HFFc6 (cell line): ENCODE measurements around the gene GATAD2A. TPM values are rescaled to one million over a fixed set of nuclear protein-coding genes. Genes with fewer than 3 reads are reported as not detected.

ENCODE experiments used
- DNase-seq: peaks from one replicate; pipeline ENCODE4 v3.0.0-alpha.2; 2018
- H3K27ac Mint-ChIP-seq: 2 replicates; pipeline ENCODE4 v1.8.0; 2020; ENCODE audit warnings: mild to moderate bottlenecking, mixed read lengths
- H3K27me3 Mint-ChIP-seq: 2 replicates; pipeline ENCODE4 v1.8.0; 2021; ENCODE audit warnings: mild to moderate bottlenecking, moderate library complexity, mixed read lengths; ENCODE audit not compliant: insufficient read depth
- H3K36me3 Mint-ChIP-seq: 2 replicates; pipeline ENCODE4 v1.8.0; 2021; ENCODE audit warnings: low read depth, mixed read lengths
- H3K4me1 Mint-ChIP-seq: 2 replicates; pipeline ENCODE4 v1.8.0; 2020; ENCODE audit warnings: low read depth, mixed read lengths
- H3K4me3 Mint-ChIP-seq: 2 replicates; pipeline ENCODE4 v1.8.0; 2020; ENCODE audit warnings: mild to moderate bottlenecking, moderate library complexity, mixed read lengths
- H3K9me3 Mint-ChIP-seq: 2 replicates; pipeline ENCODE4 v1.8.0; 2020; ENCODE audit warnings: mild to moderate bottlenecking, mixed read lengths
- CTCF ChIP-seq: fragments of 200-600 bp; sonication (generic); IDR thresholded peaks from 2 replicates; pipeline ENCODE4 v1.5.0; 2021; ENCODE audit warnings: antibody characterized with exemption, mild to moderate bottlenecking
- total RNA-seq, 6 experiments: library from RNA; stranded (reverse); fragmentation: NEBNext Ultra II Directional; extraction: Animal tissue kit (Norgen Biotek cat#: 25700); gene quantifications; 2 replicates in 1 of 6; 3 replicates in 5 of 6; pipeline ENCODE4 v1.2.3, GENCODE V29; 2021

Gene GATAD2A
- total RNA-seq, 6 experiments from 2014 or later: 107 to 123 (median 112) TPM

- H3K4me1 Mint-ChIP-seq: no peaks in the 10 kb centered on the region
- peaks cover 4% of the 10 kb centered on the region; the same call in 1 of the 2 replicates for H3K27me3 Mint-ChIP-seq
- peak within 1 kb of the TSS; percentile 89 for H3K27ac Mint-ChIP-seq
- peak within 1 kb of the TSS; percentile 95 for H3K4me3 Mint-ChIP-seq
- peaks cover 11% of the 10 kb centered on the region for H3K36me3 Mint-ChIP-seq
- peak; percentile 50; the same call in 1 of the 2 replicates for TF ChIP-seq CTCF
- peak; percentile 87 for DNase-seq
- no peaks in the 10 kb centered on the region for H3K9me3 Mint-ChIP-seq
Measured at GRCh38 chr19:19515642-19516519, 110.4 kb downstream of the GATAD2A start, which contains the start of gene NDUFA13. NDUFA13 (plus strand) TSS chr19:19516225; CDS start chr19:19516239, 14 bp downstream.

DNA sequence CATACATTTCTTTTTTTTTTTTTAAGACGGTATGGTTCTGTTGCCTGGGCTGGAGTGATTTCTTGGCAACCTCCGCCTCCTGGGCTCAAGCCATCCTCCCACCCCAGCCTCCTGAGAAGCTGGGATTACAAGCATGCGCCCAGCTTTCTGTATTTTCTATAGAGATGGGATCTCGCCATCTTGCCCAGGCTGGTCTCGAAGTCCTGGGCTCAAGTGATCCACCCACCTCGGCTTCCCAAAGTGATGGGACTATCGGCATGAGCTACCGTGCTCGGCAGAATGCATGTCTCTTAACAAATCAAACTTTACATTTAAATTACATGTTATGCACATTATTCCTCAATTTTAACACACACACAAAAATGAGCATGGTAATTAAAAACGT is 111.8 kb downstream of the GATAD2A start:
- Mint-ChIP-seq H3K9me3 (no peaks in the 10 kb centered on the region), H3K4me1 (no peaks in the 10 kb centered on the region), H3K27me3 (peaks cover 1% of the 10 kb centered on the region; the same call in 1 of the 2 replicates), H3K4me3 (peak overlapping the region; percentile 95), H3K27ac (0 out of 2 replicates have a peak overlapping the region, but pooled peaks have one; percentile 89), H3K36me3 (peaks cover 13% of the 10 kb centered on the region)
- no peak for DNase-seq
- no peak for TF ChIP-seq CTCF

- TF ChIP-seq CTCF: no peak
- H3K27ac Mint-ChIP-seq: no peak overlapping the region
- DNase-seq: no peak
- no peaks in the 10 kb centered on the region for H3K9me3 Mint-ChIP-seq
- no peaks in the 10 kb centered on the region for H3K4me1 Mint-ChIP-seq
- H3K27me3 Mint-ChIP-seq: no peaks in the 10 kb centered on the region
- peaks cover 5% of the 10 kb centered on the region for H3K36me3 Mint-ChIP-seq
- H3K4me3 Mint-ChIP-seq: no peak overlapping the region
Measured at GRCh38 chr19:19520989-19521388, 115.5 kb downstream of the GATAD2A start.

DNA sequence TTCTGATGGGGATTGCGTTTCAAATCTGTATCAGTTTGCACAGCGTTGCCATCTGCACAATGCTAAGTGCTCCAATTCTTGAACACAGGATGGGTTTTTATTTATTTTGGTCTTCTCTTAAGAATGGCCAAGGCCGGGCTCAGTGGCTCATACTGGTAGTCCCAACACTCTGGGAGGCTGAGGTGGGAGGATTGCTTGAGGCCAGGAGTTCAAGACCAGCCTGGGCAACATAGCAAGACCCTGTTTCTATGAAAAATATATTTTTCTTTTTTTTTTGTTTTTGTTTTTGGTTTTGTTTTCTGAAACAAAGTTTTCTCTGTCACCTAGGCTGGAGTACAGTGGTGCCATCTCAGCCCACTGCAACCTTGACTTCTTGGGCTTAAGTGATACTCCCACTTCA is 117.7 kb downstream of the GATAD2A start:
- Mint-ChIP-seq H3K4me1 (no peaks in the 10 kb centered on the region), H3K36me3 (peaks cover 5% of the 10 kb centered on the region), H3K9me3 (no peaks in the 10 kb centered on the region), H3K4me3 (no peak overlapping the region), H3K27me3 (no peaks in the 10 kb centered on the region), H3K27ac (no peak overlapping the region)
- no peak for DNase-seq
- no peak for TF ChIP-seq CTCF

GRCh38 chr19:19524053-19524452 is 118.6 kb downstream of the GATAD2A start:
- no peak for TF ChIP-seq CTCF
- Mint-ChIP-seq H3K9me3 (no peaks in the 10 kb centered on the region), H3K27ac (no peak overlapping the region), H3K4me3 (no peak overlapping the region), H3K27me3 (no peaks in the 10 kb centered on the region), H3K4me1 (no peaks in the 10 kb centered on the region), H3K36me3 (peaks cover 5% of the 10 kb centered on the region)
- DNase-seq: no peak
